ENCODE data around the gene PFN4. TPM values are rescaled to one million over a fixed set of nuclear protein-coding genes. Genes with fewer than 3 reads are reported as not detected.
"Not testable (repeated sequence)": the region's sequence is repeated elsewhere in the genome, so short reads cannot be mapped to it uniquely, and the experiment has no call there.

The PFN4 gene
- total RNA-seq, 1 donor from 2014 or later = not detected

- Histone ChIP-seq H3K36me3 (ENCODE audit: control insufficient read depth in 3 of 3, insufficient read depth in 3 of 3, low read length in 3 of 3) (no peaks in the 10 kb centered on the region), H3K9me3 (ENCODE audit: control insufficient read depth in 3 of 3, low read length in 3 of 3) (no peaks in the 10 kb centered on the region), H3K9ac (ENCODE audit: low read depth in 1 of 3, low read length in 3 of 3) (no peak overlapping the region), H3K27me3 (ENCODE audit: control insufficient read depth in 3 of 3, insufficient read depth in 3 of 3, low read length in 3 of 3) (no peaks in the 10 kb centered on the region), H3K4me1 (ENCODE audit: control insufficient read depth in 3 of 3, insufficient read depth in 3 of 3, low read length in 3 of 3) (no peaks in the 10 kb centered on the region), H3K4me3 (ENCODE audit: low read length in 3 of 3) (no peak overlapping the region), H3K27ac (ENCODE audit: low read depth, low read length) (no peak overlapping the region)
These were observed 20.5 kb downstream of the PFN4 start for GRCh38 chr2:24102677-24103076.

- H3K9ac ChIP-seq (ENCODE audit: low read depth in 1 of 3, low read length in 3 of 3) = no peak overlapping the region
- H3K9me3 ChIP-seq (ENCODE audit: control insufficient read depth in 3 of 3, low read length in 3 of 3) = no peaks in the 10 kb centered on the region
- H3K4me3 ChIP-seq (ENCODE audit: low read length in 3 of 3) = no peak overlapping the region
- H3K4me1 ChIP-seq (ENCODE audit: control insufficient read depth in 3 of 3, insufficient read depth in 3 of 3, low read length in 3 of 3) = no peaks in the 10 kb centered on the region
- H3K27ac ChIP-seq (ENCODE audit: low read depth, low read length) = no peak overlapping the region
- no peaks in the 10 kb centered on the region for H3K36me3 ChIP-seq (ENCODE audit: control insufficient read depth in 3 of 3, insufficient read depth in 3 of 3, low read length in 3 of 3)
- no peaks in the 10 kb centered on the region for H3K27me3 ChIP-seq (ENCODE audit: control insufficient read depth in 3 of 3, insufficient read depth in 3 of 3, low read length in 3 of 3)
These were observed 21.1 kb downstream of the PFN4 start for GRCh38 chr2:24101992-24102391.

GRCh38 chr2:24100732-24101131 is 22.4 kb downstream of the PFN4 start:
- H3K9me3 ChIP-seq (ENCODE audit: control insufficient read depth in 3 of 3, low read length in 3 of 3); H3K4me1 ChIP-seq (ENCODE audit: control insufficient read depth in 3 of 3, insufficient read depth in 3 of 3, low read length in 3 of 3): not testable (repeated sequence)

GRCh38 chr2:24095171-24095677 is 27.9 kb downstream of the PFN4 start:
- not testable (repeated sequence) for H3K9ac ChIP-seq (ENCODE audit: low read depth in 1 of 3, low read length in 3 of 3); H3K4me1 ChIP-seq (ENCODE audit: control insufficient read depth in 3 of 3, insufficient read depth in 3 of 3, low read length in 3 of 3); H3K27me3 ChIP-seq (ENCODE audit: control insufficient read depth in 3 of 3, insufficient read depth in 3 of 3, low read length in 3 of 3); H3K36me3 ChIP-seq (ENCODE audit: control insufficient read depth in 3 of 3, insufficient read depth in 3 of 3, low read length in 3 of 3); H3K9me3 ChIP-seq (ENCODE audit: control insufficient read depth in 3 of 3, low read length in 3 of 3); H3K4me3 ChIP-seq (ENCODE audit: low read length in 3 of 3); H3K27ac ChIP-seq (ENCODE audit: low read depth, low read length)

More at GRCh38 chr2:24100732-24101131, 22.4 kb downstream of the PFN4 start:
- not testable (repeated sequence) for H3K36me3 ChIP-seq (ENCODE audit: control insufficient read depth in 3 of 3, insufficient read depth in 3 of 3, low read length in 3 of 3); H3K9ac ChIP-seq (ENCODE audit: low read depth in 1 of 3, low read length in 3 of 3); H3K27ac ChIP-seq (ENCODE audit: low read depth, low read length); H3K27me3 ChIP-seq (ENCODE audit: control insufficient read depth in 3 of 3, insufficient read depth in 3 of 3, low read length in 3 of 3); H3K4me3 ChIP-seq (ENCODE audit: low read length in 3 of 3)

GRCh38 chr2:24093270-24093669 is 29.9 kb downstream of the PFN4 start:
- H3K4me3 ChIP-seq (ENCODE audit: low read length in 3 of 3); H3K9me3 ChIP-seq (ENCODE audit: control insufficient read depth in 3 of 3, low read length in 3 of 3); H3K27ac ChIP-seq (ENCODE audit: low read depth, low read length); H3K9ac ChIP-seq (ENCODE audit: low read depth in 1 of 3, low read length in 3 of 3); H3K36me3 ChIP-seq (ENCODE audit: control insufficient read depth in 3 of 3, insufficient read depth in 3 of 3, low read length in 3 of 3); H3K4me1 ChIP-seq (ENCODE audit: control insufficient read depth in 3 of 3, insufficient read depth in 3 of 3, low read length in 3 of 3); H3K27me3 ChIP-seq (ENCODE audit: control insufficient read depth in 3 of 3, insufficient read depth in 3 of 3, low read length in 3 of 3): not testable (repeated sequence)

- no peaks in the 10 kb centered on the region for H3K27me3 ChIP-seq (ENCODE audit: control insufficient read depth in 3 of 3, insufficient read depth in 3 of 3, low read length in 3 of 3)
These were observed 34.2 kb downstream of the PFN4 start for GRCh38 chr2:24088821-24089359.

GRCh38 chr2:24087032-24087431 is 36.1 kb downstream of the PFN4 start:
- peaks cover 16 to 27% (median 18%) of the 10 kb centered on the region in 3 donors for H3K4me1 ChIP-seq (ENCODE audit: control insufficient read depth in 3 of 3, insufficient read depth in 3 of 3, low read length in 3 of 3)
- H3K27ac ChIP-seq (ENCODE audit: low read depth, low read length) = no peak overlapping the region
- no peak overlapping the region for H3K4me3 ChIP-seq (ENCODE audit: low read length in 3 of 3)
- H3K27me3 ChIP-seq (ENCODE audit: control insufficient read depth in 3 of 3, insufficient read depth in 3 of 3, low read length in 3 of 3) = no peaks in the 10 kb centered on the region
- H3K9me3 ChIP-seq (ENCODE audit: control insufficient read depth in 3 of 3, low read length in 3 of 3) = no peaks in the 10 kb centered on the region
- H3K36me3 ChIP-seq (ENCODE audit: control insufficient read depth in 3 of 3, insufficient read depth in 3 of 3, low read length in 3 of 3) = peaks cover 3 to 7% (median 4%) of the 10 kb centered on the region in 3 donors
- no peak overlapping the region for H3K9ac ChIP-seq (ENCODE audit: low read depth in 1 of 3, low read length in 3 of 3)

More at GRCh38 chr2:24088821-24089359, 34.2 kb downstream of the PFN4 start:
- peaks cover 0 to 2% (median 0%) of the 10 kb centered on the region in 3 donors for H3K36me3 ChIP-seq (ENCODE audit: control insufficient read depth in 3 of 3, insufficient read depth in 3 of 3, low read length in 3 of 3)
- H3K27ac ChIP-seq (ENCODE audit: low read depth, low read length) = no peak overlapping the region
- H3K4me3 ChIP-seq (ENCODE audit: low read length in 3 of 3) = no peak overlapping the region
- no peaks in the 10 kb centered on the region for H3K9me3 ChIP-seq (ENCODE audit: control insufficient read depth in 3 of 3, low read length in 3 of 3)
- no peak overlapping the region for H3K9ac ChIP-seq (ENCODE audit: low read depth in 1 of 3, low read length in 3 of 3)
- peaks cover 9 to 17% (median 12%) of the 10 kb centered on the region in 3 donors for H3K4me1 ChIP-seq (ENCODE audit: control insufficient read depth in 3 of 3, insufficient read depth in 3 of 3, low read length in 3 of 3)

GRCh38 chr2:24086241-24086640 is 36.9 kb downstream of the PFN4 start:
- Histone ChIP-seq H3K4me3 (ENCODE audit: low read length in 3 of 3) (no peak overlapping the region), H3K9me3 (ENCODE audit: control insufficient read depth in 3 of 3, low read length in 3 of 3) (no peaks in the 10 kb centered on the region), H3K4me1 (ENCODE audit: control insufficient read depth in 3 of 3, insufficient read depth in 3 of 3, low read length in 3 of 3) (peaks cover 16 to 27% (median 18%) of the 10 kb centered on the region in 3 donors), H3K27ac (ENCODE audit: low read depth, low read length) (no peak overlapping the region), H3K9ac (ENCODE audit: low read depth in 1 of 3, low read length in 3 of 3) (no peak overlapping the region), H3K27me3 (ENCODE audit: control insufficient read depth in 3 of 3, insufficient read depth in 3 of 3, low read length in 3 of 3) (no peaks in the 10 kb centered on the region), H3K36me3 (ENCODE audit: control insufficient read depth in 3 of 3, insufficient read depth in 3 of 3, low read length in 3 of 3) (peaks cover 6 to 7% (median 7%) of the 10 kb centered on the region in 3 donors)

GRCh38 chr2:24085200-24085489 is 38.0 kb downstream of the PFN4 start:
- Histone ChIP-seq H3K27me3 (ENCODE audit: control insufficient read depth in 3 of 3, insufficient read depth in 3 of 3, low read length in 3 of 3) (no peaks in the 10 kb centered on the region), H3K9me3 (ENCODE audit: control insufficient read depth in 3 of 3, low read length in 3 of 3) (no peaks in the 10 kb centered on the region), H3K27ac (ENCODE audit: low read depth, low read length) (peak overlapping the region; percentile 77), H3K9ac (ENCODE audit: low read depth in 1 of 3, low read length in 3 of 3) (peak overlapping the region; percentile 52 to 85 (median 81)), H3K4me1 (ENCODE audit: control insufficient read depth in 3 of 3, insufficient read depth in 3 of 3, low read length in 3 of 3) (peaks cover 16 to 27% (median 18%) of the 10 kb centered on the region in 3 donors), H3K36me3 (ENCODE audit: control insufficient read depth in 3 of 3, insufficient read depth in 3 of 3, low read length in 3 of 3) (peaks cover 6 to 11% (median 8%) of the 10 kb centered on the region in 3 donors), H3K4me3 (ENCODE audit: low read length in 3 of 3) (peak overlapping the region; percentile 80 to 84 (median 82))

GRCh38 chr2:24084386-24085199 is 38.5 kb downstream of the PFN4 start, which contains the start of gene TP53I3:
Gene TP53I3, minus strand, starts transcription at chr2:24084834. Its CDS starts 508 bp downstream, at chr2:24084326.
- Histone ChIP-seq H3K27ac (ENCODE audit: low read depth, low read length) (peak within 1 kb of the TSS; percentile 77), H3K36me3 (ENCODE audit: control insufficient read depth in 3 of 3, insufficient read depth in 3 of 3, low read length in 3 of 3) (peaks cover 6 to 11% (median 8%) of the 10 kb centered on the region in 3 donors), H3K4me1 (ENCODE audit: control insufficient read depth in 3 of 3, insufficient read depth in 3 of 3, low read length in 3 of 3) (peaks cover 16 to 27% (median 18%) of the 10 kb centered on the region in 3 donors), H3K4me3 (ENCODE audit: low read length in 3 of 3) (peak within 1 kb of the TSS; percentile 80 to 84 (median 82)), H3K9me3 (ENCODE audit: control insufficient read depth in 3 of 3, low read length in 3 of 3) (no peaks in the 10 kb centered on the region), H3K9ac (ENCODE audit: low read depth in 1 of 3, low read length in 3 of 3) (peak within 1 kb of the TSS; percentile 72 to 85 (median 81)), H3K27me3 (ENCODE audit: control insufficient read depth in 3 of 3, insufficient read depth in 3 of 3, low read length in 3 of 3) (no peaks in the 10 kb centered on the region)

All from skeletal muscle tissue (tissue), 4 donors.